ENCODE measurements around the gene DDX31. TPM values are rescaled to one million over a fixed set of nuclear protein-coding genes. Genes with fewer than 3 reads are reported as not detected.

DDX31 gene
- total RNA-seq, 2 experiments from 2014 or later, result 20.9 to 22.8 TPM

GRCh38 chr9:132562306-132562573 lies 107.5 kb downstream of the DDX31 start:
- no peak overlapping the region for H3K4me3 Mint-ChIP-seq
- H3K4me1 Mint-ChIP-seq (ENCODE audit: low read depth), result no peaks in the 10 kb centered on the region
- peaks cover 26% of the 10 kb centered on the region for H3K27me3 Mint-ChIP-seq
- no peak for ATAC-seq
- intact Hi-C loops (cut with micrococcal nuclease), result no loop called here
- POLR2A ChIA-PET, result no interaction called here
- CTCF ChIA-PET, result interaction anchor here (1.0 kb wide), 1 partner anchor 152 kb away, joined by 3 read pairs; no protein-coding TSS in a partner anchor
- no peak for TF ChIP-seq CTCF (IDR thresholded peaks at IDR 0.05)
- no peak for DNase-seq
- no peaks in the 10 kb centered on the region for H3K36me3 Mint-ChIP-seq (ENCODE audit: low read depth)
- no peaks in the 10 kb centered on the region for H3K9me3 Mint-ChIP-seq
- no peak overlapping the region for H3K27ac Mint-ChIP-seq

GRCh38 chr9:132560616-132561202 lies 109.1 kb downstream of the DDX31 start:
- intact Hi-C loops (cut with micrococcal nuclease), result no loop called here
- ATAC-seq (no peak), DNase-seq (no peak)
- H3K9me3 Mint-ChIP-seq, result no peaks in the 10 kb centered on the region
- peaks cover 26% of the 10 kb centered on the region for H3K27me3 Mint-ChIP-seq
- POLR2A ChIA-PET, result no interaction called here
- H3K27ac Mint-ChIP-seq, result no peak overlapping the region
- no peaks in the 10 kb centered on the region for H3K36me3 Mint-ChIP-seq (ENCODE audit: low read depth)
- CTCF ChIA-PET, result interaction anchor here (1.1 to 1.4 kb wide), 2 partner anchors 14 to 53 kb away, joined by 3 to 8 read pairs; no protein-coding TSS in a partner anchor
- TF ChIP-seq CTCF (IDR thresholded peaks at IDR 0.05), result no peak
- H3K4me3 Mint-ChIP-seq, result no peak overlapping the region
- H3K4me1 Mint-ChIP-seq (ENCODE audit: low read depth), result no peaks in the 10 kb centered on the region

- Mint-ChIP-seq H3K27ac (no peak overlapping the region), H3K36me3 (ENCODE audit: low read depth) (no peaks in the 10 kb centered on the region), H3K9me3 (no peaks in the 10 kb centered on the region), H3K27me3 (peaks cover 25% of the 10 kb centered on the region), H3K4me3 (no peak overlapping the region), H3K4me1 (ENCODE audit: low read depth) (no peaks in the 10 kb centered on the region)
- POLR2A ChIA-PET, result no interaction called here
- CTCF ChIA-PET, result interaction anchor here (1.1 kb wide), 1 partner anchor 15 kb away, joined by 8 read pairs; no protein-coding TSS in a partner anchor
- TF ChIP-seq CTCF (IDR thresholded peaks at IDR 0.05), result no peak
- intact Hi-C loops (cut with micrococcal nuclease), result no loop called here
- no peak for ATAC-seq
- no peak for DNase-seq
Observed at GRCh38 chr9:132559711-132560110, 110.1 kb downstream of the DDX31 start.

GRCh38 chr9:132557159-132557558 lies 112.6 kb downstream of the DDX31 start:
- no peak for ATAC-seq
- no peak overlapping the region for H3K27ac Mint-ChIP-seq
- no peaks in the 10 kb centered on the region for H3K4me1 Mint-ChIP-seq (ENCODE audit: low read depth)
- TF ChIP-seq CTCF (IDR thresholded peaks at IDR 0.05), result no peak
- H3K9me3 Mint-ChIP-seq, result no peaks in the 10 kb centered on the region
- intact Hi-C loops (cut with micrococcal nuclease), result no loop called here
- DNase-seq, result no peak
- ChIA-PET POLR2A (interaction anchor here (0.6 kb wide), 1 partner anchor 730 kb away, joined by 5 read pairs; no protein-coding TSS in a partner anchor), CTCF (no interaction called here)
- H3K4me3 Mint-ChIP-seq, result no peak overlapping the region
- H3K36me3 Mint-ChIP-seq (ENCODE audit: low read depth), result no peaks in the 10 kb centered on the region
- peaks cover 16% of the 10 kb centered on the region for H3K27me3 Mint-ChIP-seq

GRCh38 chr9:132556714-132557113 lies 113.1 kb downstream of the DDX31 start:
- POLR2A ChIA-PET, result no interaction called here
- intact Hi-C loops (cut with micrococcal nuclease), result no loop called here

More at GRCh38 chr9:132556714-132557113, 113.1 kb downstream of the DDX31 start:
- no peaks in the 10 kb centered on the region for H3K4me1 Mint-ChIP-seq (ENCODE audit: low read depth)
- CTCF ChIA-PET, result no interaction called here
- DNase-seq (no peak), ATAC-seq (no peak)
- no peak overlapping the region for H3K4me3 Mint-ChIP-seq
- no peaks in the 10 kb centered on the region for H3K36me3 Mint-ChIP-seq (ENCODE audit: low read depth)
- no peaks in the 10 kb centered on the region for H3K9me3 Mint-ChIP-seq
- TF ChIP-seq CTCF (IDR thresholded peaks at IDR 0.05), result no peak
- H3K27me3 Mint-ChIP-seq, result peaks cover 12% of the 10 kb centered on the region
- no peak overlapping the region for H3K27ac Mint-ChIP-seq

All from activated CD8-positive, alpha-beta T cell treated with anti-CD3 and anti-CD28 coated beads for 36 hours (primary cell).